Liver (tissue), 9 donors: ENCODE data around the gene CUL1. TPM values are rescaled to one million over a fixed set of nuclear protein-coding genes. Genes with fewer than 3 reads are reported as not detected.

Experiments
- DNase-seq: peaks from one replicate; pipeline ENCODE4 v3.0.0-alpha.2; 2017; ENCODE audit warnings: low spot score
- H3K27ac ChIP-seq, 2 donors: one replicate each; pipeline ENCODE4 v1.7.0; 2013; ENCODE audit warnings: inconsistent platforms in 2 of 2, low read length in 2 of 2, control low read depth in 1 of 2, low read depth in 1 of 2, mild to moderate bottlenecking in 1 of 2
- H3K27me3 ChIP-seq, 4 donors: one replicate each; pipeline versions ENCODE4 v1.6.1 to v1.7.0; 2013; ENCODE audit warnings: low read length in 3 of 4, inconsistent platforms in 1 of 4, mild to moderate bottlenecking in 1 of 4, moderate library complexity in 1 of 4; ENCODE audit not compliant: control insufficient read depth in 4 of 4, insufficient read depth in 4 of 4
- H3K36me3 ChIP-seq, 4 donors: one replicate each; pipeline versions ENCODE4 v1.6.1 to v1.7.0; 2013; ENCODE audit warnings: low read length in 3 of 4, mild to moderate bottlenecking in 3 of 4, low read depth in 1 of 4, moderate library complexity in 1 of 4; ENCODE audit not compliant: control insufficient read depth in 4 of 4, insufficient read depth in 3 of 4
- H3K4me1 ChIP-seq, 4 donors: one replicate each; pipeline versions ENCODE4 v1.6.1 to v1.7.0; 2013; ENCODE audit warnings: low read length in 3 of 4, mild to moderate bottlenecking in 3 of 4, moderate library complexity in 1 of 4; ENCODE audit not compliant: control insufficient read depth in 4 of 4, insufficient read depth in 4 of 4
- H3K4me3 ChIP-seq, 3 donors: one replicate each; pipeline versions ENCODE4 v1.6.1 to v1.7.0; 2013; ENCODE audit warnings: low read length in 3 of 3, control low read depth in 1 of 3, low read depth in 1 of 3, mild to moderate bottlenecking in 1 of 3
- H3K9ac ChIP-seq, 2 donors: one replicate each; pipeline ENCODE4 v1.7.0; 2013; ENCODE audit warnings: low read length in 2 of 2, mild to moderate bottlenecking in 2 of 2, moderate library complexity in 2 of 2, control low read depth in 1 of 2, low read depth in 1 of 2
- H3K9me3 ChIP-seq, 4 donors: one replicate each; pipeline versions ENCODE4 v1.6.1 to v1.7.0; 2013; ENCODE audit warnings: low read length in 3 of 4; ENCODE audit not compliant: control insufficient read depth in 4 of 4
- EGR1 ChIP-seq, 2 donors: IDR thresholded peaks; 2 replicates each; pipeline ENCODE4 v1.6.1; 2016 to 2018; ENCODE audit warnings: antibody characterized with exemption in 2 of 2, low read depth in 2 of 2
- FOXA1 ChIP-seq: IDR thresholded peaks from 2 replicates; pipeline ENCODE4 v1.6.1; 2016; ENCODE audit warnings: antibody characterized with exemption
- FOXA2 ChIP-seq: IDR thresholded peaks from 2 replicates; pipeline ENCODE4 v1.6.1; 2016; ENCODE audit warnings: antibody characterized with exemption
- GABPA ChIP-seq, 2 donors: IDR thresholded peaks in 1 of 2; conservative IDR thresholded peaks in 1 of 2; 2 replicates each; pipeline ENCODE4 v1.6.1; 2016; ENCODE audit warnings: antibody characterized with exemption in 2 of 2, mild to moderate bottlenecking in 1 of 2, moderate library complexity in 1 of 2
- JUND ChIP-seq, 2 donors: IDR thresholded peaks; 2 replicates each; pipeline ENCODE4 v1.6.1; 2016; ENCODE audit warnings: antibody characterized with exemption in 2 of 2
- NR2F2 ChIP-seq: IDR thresholded peaks from 2 replicates; pipeline ENCODE4 v1.6.1; 2016; ENCODE audit warnings: antibody characterized with exemption
- RAD21 ChIP-seq, 2 donors: IDR thresholded peaks; 2 replicates each; pipeline ENCODE4 v1.6.1; 2016; ENCODE audit warnings: antibody characterized with exemption in 2 of 2, mild to moderate bottlenecking in 2 of 2
- RXRA ChIP-seq, 2 donors: IDR thresholded peaks; 2 replicates each; pipeline ENCODE4 v1.6.1; 2017 to 2018; ENCODE audit warnings: antibody characterized with exemption in 2 of 2, mild to moderate bottlenecking in 1 of 2
- SP1 ChIP-seq: IDR thresholded peaks from 2 replicates; pipeline ENCODE4 v1.6.1; 2018; ENCODE audit warnings: antibody characterized with exemption, mild to moderate bottlenecking
- TAF1 ChIP-seq: conservative IDR thresholded peaks from 2 replicates; pipeline ENCODE4 v1.6.1; 2016; ENCODE audit warnings: antibody characterized with exemption, mild to moderate bottlenecking
- YY1 ChIP-seq: IDR thresholded peaks from 2 replicates; pipeline ENCODE4 v1.6.1; 2016; ENCODE audit warnings: antibody characterized with exemption, mild to moderate bottlenecking
- WGBS: extraction: QIAGEN DNeasy Blood & Tissue Kit; methylation state at CpG from one replicate; pipeline ENCODE4 v1.1.7; 2013; 5-methylcytosine and 5-hydroxymethylcytosine counted together
- polyA plus RNA-seq, 2 donors: library from polyadenylated mRNA; stranded (reverse) in 1 of 2; unstranded in 1 of 2; fragments of 200-250 nt in 1 of 2; fragments of >200 nt in 1 of 2; fragmentation: Nextera tagmentation in 1 of 2; extraction: Ambion mirVana in 1 of 2; gene quantifications; one replicate each; pipeline versions ENCODE4 v1.2.1 to v1.2.3, GENCODE V29; 2013 to 2015
- total RNA-seq, 2 donors: library from RNA; depleted of rRNA; stranded (reverse); fragments of >200 nt; gene quantifications; one replicate each; pipeline ENCODE4 v1.2.3, GENCODE V29; 2014
- TF ChIP-seq, protein P1 (sequence below): IDR thresholded peaks from 2 replicates; pipeline ENCODE4 v1.6.1; 2016; ENCODE audit warnings: antibody characterized with exemption
- TF ChIP-seq, protein P2 (sequence below): IDR thresholded peaks from 2 replicates; pipeline ENCODE4 v1.6.1; 2016; ENCODE audit warnings: antibody characterized with exemption
- TF ChIP-seq, protein P3 (sequence below): IDR thresholded peaks from 2 replicates; pipeline ENCODE4 v1.6.1; 2016; ENCODE audit warnings: antibody characterized with exemption
- TF ChIP-seq, protein P4 (sequence below): fragments of 150-350 bp; IDR thresholded peaks from 2 replicates; pipeline ENCODE4 v1.5.1; 2017; ENCODE audit warnings: improper control_type of control experiment, low read depth, low read length; ENCODE audit not compliant: missing input control
- donor health status: healthy.
- donor health status: healthy.
- donor health status: healthy.
- donor health status: healthy.
- donor health status: healthy.

The CUL1 gene
- total and polyA plus RNA-seq, 4 donors = 21.7 to 56.7 (median 26.7) TPM

DNA sequence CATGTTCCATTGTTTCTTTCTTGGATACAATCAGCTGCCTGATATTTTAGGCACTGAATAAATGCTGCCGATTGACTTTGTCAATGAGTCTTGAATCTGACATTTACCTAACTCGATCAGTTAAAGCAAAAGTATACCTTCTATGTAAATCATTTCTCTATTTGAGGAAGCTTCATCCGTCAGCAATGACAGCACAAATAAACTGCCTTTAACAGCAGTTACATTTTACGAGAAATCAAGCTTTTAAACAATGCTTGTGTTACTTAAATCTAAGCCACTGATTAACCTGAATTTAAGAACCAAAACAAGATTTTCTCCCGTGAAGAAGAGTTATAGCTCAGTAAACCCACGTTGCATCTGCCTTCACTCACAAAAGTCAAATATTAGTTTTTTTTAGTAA is 71.3 kb downstream of the CUL1 start:
- H3K36me3 ChIP-seq = peaks cover 7 to 53% (median 42%) of the 10 kb centered on the region in 4 donors
- DNase-seq = no peak
- WGBS = 58% methylated on average over 6 of the region's 6 CpGs

DNA sequence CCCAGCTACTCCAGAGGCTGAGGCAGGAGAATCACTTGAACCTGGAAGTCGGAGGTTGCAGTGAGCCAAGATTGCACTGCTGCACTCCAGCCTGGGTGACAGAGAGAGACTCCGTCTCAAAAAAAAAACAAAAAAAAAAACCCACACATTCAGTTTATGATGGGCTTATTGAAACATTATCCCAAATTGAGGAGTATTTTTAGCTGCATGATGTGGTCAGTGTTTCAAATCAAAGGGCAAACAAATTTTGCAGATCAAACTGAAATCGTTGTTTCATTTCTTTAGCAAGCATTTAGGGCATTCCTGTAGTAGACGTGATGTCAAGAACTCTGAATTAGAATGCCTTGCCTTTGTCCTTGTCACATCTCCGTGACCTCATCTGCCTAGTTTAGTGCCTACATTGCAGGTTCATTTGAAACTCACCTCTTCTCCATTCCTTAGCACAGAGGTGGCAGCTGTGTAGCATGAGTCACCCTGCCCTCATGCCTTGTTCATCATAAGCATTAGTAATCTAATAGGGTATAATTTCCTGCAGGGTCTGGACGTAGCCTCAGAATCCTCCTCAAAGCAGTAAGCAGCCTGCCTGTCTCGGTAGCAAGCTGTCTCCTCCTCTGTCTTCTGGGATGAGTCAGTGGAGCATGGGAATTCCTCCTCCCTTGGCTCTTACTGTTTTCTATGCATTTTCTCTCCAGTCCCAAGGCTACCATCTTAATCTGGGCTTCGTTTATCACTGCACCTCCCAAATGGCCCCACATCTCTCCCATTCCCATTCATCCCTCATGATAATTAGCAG is 73.8 kb downstream of the CUL1 start:
- Histone ChIP-seq H3K27me3 (no peaks in the 10 kb centered on the region), H3K36me3 (peaks cover 9 to 55% (median 40%) of the 10 kb centered on the region in 4 donors), H3K4me3 (no peak overlapping the region), H3K9ac (no peak overlapping the region), H3K9me3 (no peaks in the 10 kb centered on the region), H3K27ac (no peak overlapping the region), H3K4me1 (no peaks in the 10 kb centered on the region)
- 93% methylated on average over 8 of the region's 8 CpGs for WGBS
- DNase-seq = no peak
- TF ChIP-seq YY1 = no peak
- TF ChIP-seq, protein P1, sequence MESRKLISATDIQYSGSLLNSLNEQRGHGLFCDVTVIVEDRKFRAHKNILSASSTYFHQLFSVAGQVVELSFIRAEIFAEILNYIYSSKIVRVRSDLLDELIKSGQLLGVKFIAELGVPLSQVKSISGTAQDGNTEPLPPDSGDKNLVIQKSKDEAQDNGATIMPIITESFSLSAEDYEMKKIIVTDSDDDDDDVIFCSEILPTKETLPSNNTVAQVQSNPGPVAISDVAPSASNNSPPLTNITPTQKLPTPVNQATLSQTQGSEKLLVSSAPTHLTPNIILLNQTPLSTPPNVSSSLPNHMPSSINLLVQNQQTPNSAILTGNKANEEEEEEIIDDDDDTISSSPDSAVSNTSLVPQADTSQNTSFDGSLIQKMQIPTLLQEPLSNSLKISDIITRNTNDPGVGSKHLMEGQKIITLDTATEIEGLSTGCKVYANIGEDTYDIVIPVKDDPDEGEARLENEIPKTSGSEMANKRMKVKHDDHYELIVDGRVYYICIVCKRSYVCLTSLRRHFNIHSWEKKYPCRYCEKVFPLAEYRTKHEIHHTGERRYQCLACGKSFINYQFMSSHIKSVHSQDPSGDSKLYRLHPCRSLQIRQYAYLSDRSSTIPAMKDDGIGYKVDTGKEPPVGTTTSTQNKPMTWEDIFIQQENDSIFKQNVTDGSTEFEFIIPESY = no peak

More for the DNA sequence above, 71.3 kb downstream of the CUL1 start:
- no peak overlapping the region for H3K9ac ChIP-seq
- no peaks in the 10 kb centered on the region for H3K4me1 ChIP-seq
- no peak for TF ChIP-seq GABPA (IDR thresholded peaks at IDR 0.05 in 1 of 2, conservative IDR thresholded peaks at IDR 0.05 in 1 of 2)
- TF ChIP-seq, protein P1 = no peak
- TF ChIP-seq, protein P2, sequence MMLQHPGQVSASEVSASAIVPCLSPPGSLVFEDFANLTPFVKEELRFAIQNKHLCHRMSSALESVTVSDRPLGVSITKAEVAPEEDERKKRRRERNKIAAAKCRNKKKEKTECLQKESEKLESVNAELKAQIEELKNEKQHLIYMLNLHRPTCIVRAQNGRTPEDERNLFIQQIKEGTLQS = no peak
- TF ChIP-seq TAF1 = no peak
- no peak for TF ChIP-seq FOXA2
- TF ChIP-seq YY1 = no peak
- no peak for TF ChIP-seq RXRA (IDR thresholded peaks at IDR 0.05)
- no peak for TF ChIP-seq JUND (IDR thresholded peaks at IDR 0.05)
- no peak for TF ChIP-seq EGR1 (IDR thresholded peaks at IDR 0.05; ENCODE audit: low read depth in 2 of 2)
- TF ChIP-seq RAD21 (IDR thresholded peaks at IDR 0.05) = no peak
- no peak for TF ChIP-seq FOXA1
- no peak for TF ChIP-seq NR2F2
- H3K27ac ChIP-seq = no peak overlapping the region
- no peaks in the 10 kb centered on the region for H3K27me3 ChIP-seq
- no peaks in the 10 kb centered on the region for H3K9me3 ChIP-seq
- no peak overlapping the region for H3K4me3 ChIP-seq

DNA sequence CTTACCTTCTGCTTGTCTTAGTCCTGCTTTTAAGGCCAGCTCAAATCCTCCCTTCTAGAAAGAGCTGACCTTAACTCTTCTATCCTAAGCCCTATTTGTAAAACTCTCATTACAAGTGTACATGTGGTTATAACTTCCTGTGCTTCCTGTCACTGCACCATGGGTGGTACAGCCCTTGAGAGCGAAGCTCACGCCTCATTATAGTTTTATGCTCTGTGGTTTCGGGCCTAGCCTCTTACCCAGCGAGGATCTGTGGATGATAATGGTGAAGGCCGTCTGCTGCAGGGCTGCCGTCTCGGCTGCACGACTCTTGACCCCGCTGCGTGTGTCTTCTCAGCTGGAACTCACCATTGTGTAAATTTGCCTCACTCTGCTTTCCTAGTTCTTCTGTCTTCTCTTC is 74.6 kb downstream of the CUL1 start:
- H3K4me3 ChIP-seq = no peak overlapping the region
- H3K27ac ChIP-seq = no peak overlapping the region
- DNase-seq = no peak
- H3K9me3 ChIP-seq = no peaks in the 10 kb centered on the region
- TF ChIP-seq FOXA1 = no peak
- TF ChIP-seq, protein P2 = no peak
- no peak for TF ChIP-seq EGR1 (IDR thresholded peaks at IDR 0.05; ENCODE audit: low read depth in 2 of 2)
- TF ChIP-seq TAF1 = no peak
- no peak for TF ChIP-seq RXRA (IDR thresholded peaks at IDR 0.05)
- TF ChIP-seq, protein P3, sequence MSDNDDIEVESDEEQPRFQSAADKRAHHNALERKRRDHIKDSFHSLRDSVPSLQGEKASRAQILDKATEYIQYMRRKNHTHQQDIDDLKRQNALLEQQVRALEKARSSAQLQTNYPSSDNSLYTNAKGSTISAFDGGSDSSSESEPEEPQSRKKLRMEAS = no peak
- TF ChIP-seq, protein P4, sequence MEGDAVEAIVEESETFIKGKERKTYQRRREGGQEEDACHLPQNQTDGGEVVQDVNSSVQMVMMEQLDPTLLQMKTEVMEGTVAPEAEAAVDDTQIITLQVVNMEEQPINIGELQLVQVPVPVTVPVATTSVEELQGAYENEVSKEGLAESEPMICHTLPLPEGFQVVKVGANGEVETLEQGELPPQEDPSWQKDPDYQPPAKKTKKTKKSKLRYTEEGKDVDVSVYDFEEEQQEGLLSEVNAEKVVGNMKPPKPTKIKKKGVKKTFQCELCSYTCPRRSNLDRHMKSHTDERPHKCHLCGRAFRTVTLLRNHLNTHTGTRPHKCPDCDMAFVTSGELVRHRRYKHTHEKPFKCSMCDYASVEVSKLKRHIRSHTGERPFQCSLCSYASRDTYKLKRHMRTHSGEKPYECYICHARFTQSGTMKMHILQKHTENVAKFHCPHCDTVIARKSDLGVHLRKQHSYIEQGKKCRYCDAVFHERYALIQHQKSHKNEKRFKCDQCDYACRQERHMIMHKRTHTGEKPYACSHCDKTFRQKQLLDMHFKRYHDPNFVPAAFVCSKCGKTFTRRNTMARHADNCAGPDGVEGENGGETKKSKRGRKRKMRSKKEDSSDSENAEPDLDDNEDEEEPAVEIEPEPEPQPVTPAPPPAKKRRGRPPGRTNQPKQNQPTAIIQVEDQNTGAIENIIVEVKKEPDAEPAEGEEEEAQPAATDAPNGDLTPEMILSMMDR = no peak
- no peak for TF ChIP-seq SP1
- TF ChIP-seq FOXA2 = no peak
- no peak overlapping the region for H3K9ac ChIP-seq
- H3K27me3 ChIP-seq = no peaks in the 10 kb centered on the region
- 87% methylated on average over 10 of the region's 10 CpGs for WGBS
- H3K36me3 ChIP-seq = peaks cover 7 to 48% (median 37%) of the 10 kb centered on the region in 4 donors
- H3K4me1 ChIP-seq = no peaks in the 10 kb centered on the region
